Psoas muscle (tissue), 8 donors: ENCODE measurements around the gene TRIM10. TPM values are rescaled to one million over a fixed set of nuclear protein-coding genes. Genes with fewer than 3 reads are reported as not detected.

Source experiments
- ATAC-seq, 4 donors: fragments of 200-7000 bp; cut with Tn5 transposase; one replicate each; pipeline ENCODE4 v1.9.1; 2020; ENCODE audit warnings: moderate library complexity in 3 of 4, mild to moderate bottlenecking in 2 of 4
- DNase-seq, 2 donors: peaks; one replicate each; pipeline ENCODE4 v3.0.0-alpha.2; 2020
- H3K27ac ChIP-seq: fragments of 200-600 bp; one replicate; pipeline ENCODE4 v1.8.0; 2022
- H3K27me3 ChIP-seq, 3 donors: fragments of 200-600 bp in 1 of 3; one replicate each; pipeline versions ENCODE4 v1.6.1 to v1.8.0; 2013 to 2022; ENCODE audit warnings: low read length in 2 of 3, mild to moderate bottlenecking in 2 of 3, moderate library complexity in 1 of 3; ENCODE audit not compliant: insufficient read depth in 3 of 3
- H3K36me3 ChIP-seq, 2 donors: fragments of 200-600 bp in 1 of 2; one replicate each; pipeline versions ENCODE4 v1.6.1 to v1.8.0; 2013 to 2022; ENCODE audit warnings: low read depth in 1 of 2, mild to moderate bottlenecking in 1 of 2, moderate library complexity in 1 of 2; ENCODE audit not compliant: insufficient read depth in 1 of 2
- H3K4me1 ChIP-seq: fragments of 200-600 bp; one replicate; pipeline ENCODE4 v1.8.0; 2022
- H3K4me3 ChIP-seq: fragments of 200-600 bp; one replicate; pipeline ENCODE4 v1.8.0; 2022; ENCODE audit warnings: mild to moderate bottlenecking
- H3K9me3 ChIP-seq: fragments of 200-600 bp; one replicate; pipeline ENCODE4 v1.8.0; 2022
- CTCF ChIP-seq: fragments of 200-600 bp; IDR thresholded peaks from one replicate; pipeline ENCODE4 v1.8.0; 2022; ENCODE audit warnings: antibody characterized with exemption
- WGBS, 3 donors: extraction: QIAGEN DNeasy Blood & Tissue Kit; methylation state at CpG; one replicate each; pipeline versions ENCODE4 v1.1.6 to v1.1.7; 2013; 5-methylcytosine and 5-hydroxymethylcytosine counted together
- intact Hi-C, 2 donors: fragments of 100-400 bp; cut with DNase I; formaldehyde crosslinking; loops; one replicate each; pipeline versions ENCODE4 v1.11.0 to v1.14.2; 2022
- polyA plus RNA-seq, 3 donors: library from polyadenylated mRNA; stranded (reverse); fragments of 200-250 nt; gene quantifications; one replicate each; pipeline ENCODE4 v1.2.3, GENCODE V29; 2013
- total RNA-seq, 4 donors: library from RNA; stranded (reverse); fragmentation: NEBNext Ultra II Directional in 2 of 4; extraction: Animal tissue kit (Norgen Biotek cat#: 25700) in 2 of 4; gene quantifications; one replicate each; pipeline versions ENCODE4 v1.2.1 to v1.2.4, GENCODE V29; 2021 to 2023
- donor health status: healthy with polysubstance abuse.
- donor health status: DM: no; HTN: no; CAD: no; lungs with moderate emphysema.
- donor health status: Bipolar disorder and iron deficiency.
- donor health status: healthy.
- donor health status: DM: yes; HTN: yes; CAD: no.
- donor health status: DM: no; HTN: no; CAD: no.
- donor health status: DM: no; HTN: no; CAD: no.
- donor health status: DM: yes; HTN: yes; CAD: no.

Gene TRIM10
- total and polyA plus RNA-seq, 7 donors: 0.10 TPM; not detected in 6

GRCh38 chr6:30158475-30159040 lies 2.5 kb downstream of the TRIM10 start:
- no peak for TF ChIP-seq CTCF
- Histone ChIP-seq H3K27me3 (no peaks in the 10 kb centered on the region), H3K27ac (no peak overlapping the region), H3K4me1 (no peaks in the 10 kb centered on the region), H3K9me3 (no peaks in the 10 kb centered on the region), H3K4me3 (no peak overlapping the region), H3K36me3 (no peaks in the 10 kb centered on the region)
- ATAC-seq (no peak), DNase-seq (no peak)
- WGBS, 3 donors: 54 to 64% (median 62%) methylated on average over 3 of the region's 3 CpGs
- intact Hi-C loops: no loop called here

- no peak for TF ChIP-seq CTCF
- Histone ChIP-seq H3K4me1 (no peaks in the 10 kb centered on the region), H3K9me3 (no peaks in the 10 kb centered on the region), H3K4me3 (no peak overlapping the region), H3K27ac (no peak overlapping the region), H3K36me3 (no peaks in the 10 kb centered on the region), H3K27me3 (no peaks in the 10 kb centered on the region)
- DNase-seq (no peak), ATAC-seq (no peak)
- intact Hi-C loops: no loop called here
- WGBS, 3 donors: 80 to 88% (median 85%) methylated on average over 2 of the region's 2 CpGs
These were observed 3.0 kb downstream of the TRIM10 start for GRCh38 chr6:30157999-30158398.

- no peaks in the 10 kb centered on the region for H3K36me3 ChIP-seq
- no peak overlapping the region for H3K4me3 ChIP-seq
- no peaks in the 10 kb centered on the region for H3K4me1 ChIP-seq
- no peaks in the 10 kb centered on the region for H3K9me3 ChIP-seq
- H3K27ac ChIP-seq: no peak overlapping the region
- no peaks in the 10 kb centered on the region for H3K27me3 ChIP-seq
- intact Hi-C loops: no loop called here
- ATAC-seq (no peak), DNase-seq (no peak)
- no peak for TF ChIP-seq CTCF
These were observed 3.4 kb downstream of the TRIM10 start for GRCh38 chr6:30157581-30157980.

GRCh38 chr6:30156774-30157173 lies 4.2 kb downstream of the TRIM10 start:
- no peak for DNase-seq
- Histone ChIP-seq H3K4me3 (no peak overlapping the region), H3K27ac (no peak overlapping the region), H3K9me3 (no peaks in the 10 kb centered on the region), H3K36me3 (no peaks in the 10 kb centered on the region), H3K4me1 (no peaks in the 10 kb centered on the region), H3K27me3 (no peaks in the 10 kb centered on the region)
- intact Hi-C loops: no loop called here
- ATAC-seq: no peak
- WGBS, 3 donors: 68 to 92% (median 85%) methylated on average over 9 of the region's 9 CpGs
- TF ChIP-seq CTCF: no peak

GRCh38 chr6:30156262-30156599 lies 4.8 kb downstream of the TRIM10 start:
- H3K36me3 ChIP-seq: no peaks in the 10 kb centered on the region
- H3K4me3 ChIP-seq: no peak overlapping the region
- H3K27ac ChIP-seq: no peak overlapping the region
- intact Hi-C loops: no loop called here
- WGBS, 3 donors: 9 to 21% (median 17%) methylated on average over 4 of the region's 4 CpGs
- H3K9me3 ChIP-seq: no peaks in the 10 kb centered on the region
- H3K27me3 ChIP-seq: no peaks in the 10 kb centered on the region
- peak in 1 of 4 donors; percentile 65 for ATAC-seq
- TF ChIP-seq CTCF: no peak
- no peaks in the 10 kb centered on the region for H3K4me1 ChIP-seq
- peak in 1 of 2 donors; percentile 28 for DNase-seq
